Right cardiac atrium (tissue), 5 donors: ENCODE results near the gene AUP1. TPM values are rescaled to one million over a fixed set of nuclear protein-coding genes. Genes with fewer than 3 reads are reported as not detected.
"Not testable (repeated sequence)": the region's sequence is repeated elsewhere in the genome, so short reads cannot be mapped to it uniquely, and the experiment has no call there.

Source experiments
- ATAC-seq, 2 donors: fragments of 200-7000 bp; cut with Tn5 transposase; one replicate each; pipeline versions ENCODE4 v1.8.0 to v1.9.1; 2020; ENCODE audit warnings: moderate library complexity in 2 of 2, mild to moderate bottlenecking in 1 of 2
- DNase-seq, 3 donors: peaks; one replicate each; pipeline ENCODE4 v3.0.0-alpha.2; 2020
- H3K27ac ChIP-seq: one replicate; pipeline ENCODE4 v1.5.1; 2013; ENCODE audit warnings: mild to moderate bottlenecking, low read length, control low read depth, moderate library complexity
- H3K27me3 ChIP-seq: one replicate; pipeline ENCODE4 v1.6.1; 2013; ENCODE audit not compliant: control insufficient read depth, insufficient read depth
- H3K4me1 ChIP-seq: one replicate; pipeline ENCODE4 v1.6.1; 2013; ENCODE audit warnings: low read length; ENCODE audit not compliant: control insufficient read depth, insufficient read depth
- H3K4me3 ChIP-seq: one replicate; pipeline ENCODE4 v1.5.1; 2013; ENCODE audit warnings: low read length, control low read depth
- H3K9me3 ChIP-seq: one replicate; pipeline ENCODE4 v1.6.1; 2013; ENCODE audit warnings: low read length; ENCODE audit not compliant: control insufficient read depth
- WGBS: extraction: QIAGEN DNeasy Blood & Tissue Kit; methylation state at CpG from one replicate; pipeline ENCODE4 v1.1.7; 2013; 5-methylcytosine and 5-hydroxymethylcytosine counted together
- intact Hi-C, 4 donors: fragments of 100-400 bp; cut with DNase I; formaldehyde crosslinking; loops; one replicate each; pipeline versions ENCODE4 v1.11.0 to v1.14.0; 2022 to 2023
- polyA plus RNA-seq: library from polyadenylated mRNA; stranded (reverse); fragments of 200-250 nt; gene quantifications from one replicate; pipeline ENCODE4 v1.2.3, GENCODE V29; 2013
- total RNA-seq, 4 donors: library from RNA; stranded (reverse); fragmentation: NEBNext Ultra II Directional; extraction: Animal tissue kit (Norgen Biotek cat#: 25700); gene quantifications; one replicate each; pipeline ENCODE4 v1.2.1, GENCODE V29; 2021
- donor health status: healthy with polysubstance abuse.
- donor health status: DM: no; HTN: yes; CAD: no.
- donor health status: DM: no; HTN: no; CAD: no.
- donor health status: DM: no; HTN: yes; CAD: no; lungs with severe emphysema.
- donor health status: DM: yes; HTN: yes; CAD: no.

Gene AUP1
- total and polyA plus RNA-seq, 5 donors, result 52.3 to 75.3 (median 63.6) TPM

- intact Hi-C loops, result no loop called here
- no peaks in the 10 kb centered on the region for H3K27me3 ChIP-seq
- H3K4me3 ChIP-seq, result no peak overlapping the region
- H3K27ac ChIP-seq, result no peak overlapping the region
- H3K4me1 ChIP-seq, result no peaks in the 10 kb centered on the region
- ATAC-seq (no peak), DNase-seq (peak in 1 of 3 donors; percentile 5)
- 90% methylated on average over 9 of the region's 9 CpGs for WGBS
- H3K9me3 ChIP-seq, result no peaks in the 10 kb centered on the region
Measured at GRCh38 chr2:74488643-74489481, 40.6 kb downstream of the AUP1 start.

GRCh38 chr2:74486141-74486540 is 43.4 kb downstream of the AUP1 start:
- no peak overlapping the region for H3K4me3 ChIP-seq
- H3K9me3 ChIP-seq, result no peaks in the 10 kb centered on the region
- no peaks in the 10 kb centered on the region for H3K27me3 ChIP-seq
- H3K4me1 ChIP-seq, result peaks cover 3% of the 10 kb centered on the region
- no peak for ATAC-seq
- no peak for DNase-seq
- WGBS, result 97% methylated on average over 2 of the region's 2 CpGs
- H3K27ac ChIP-seq, result no peak overlapping the region
- intact Hi-C loops, result no loop called here

GRCh38 chr2:74483675-74484164 is 45.8 kb downstream of the AUP1 start:
- peak in 1 of 3 donors; percentile 33 for DNase-seq

GRCh38 chr2:74482801-74483674 is 46.5 kb downstream of the AUP1 start, which contains the start of the genes CCDC142 and TTC31:
CCDC142 (minus strand) TSS chr2:74482998; CDS start chr2:74482837, 161 bp downstream.
TTC31 (plus strand) TSS chr2:74483081; CDS start chr2:74483096, 15 bp downstream.
- WGBS, result under 1% methylated on average over 50 of the region's 50 CpGs
- intact Hi-C loops, result loop anchor here in 3 of 4 donors (2.0 to 5.0 kb wide), 4 partner anchors 46 to 106 kb away; partner anchors contain the start of genes AUP1 (in 1 of the 3) and HTRA2 (in 1 of the 3)
- Histone ChIP-seq H3K4me1 (peaks cover 7% of the 10 kb centered on the region), H3K27me3 (no peaks in the 10 kb centered on the region), H3K9me3 (no peaks in the 10 kb centered on the region), H3K27ac (peak within 1 kb of the TSS; percentile 89), H3K4me3 (peak within 1 kb of the TSS; percentile 61)
- peak; percentile 96 to 99 (median 97) for DNase-seq
- peak; percentile 98 to 99 for ATAC-seq

More at GRCh38 chr2:74483675-74484164, 45.8 kb downstream of the AUP1 start:
- H3K9me3 ChIP-seq, ATAC-seq, H3K27me3 ChIP-seq, H3K4me1 ChIP-seq: not testable (repeated sequence)
- intact Hi-C loops, result loop anchor here in 3 of 4 donors (2.0 to 5.0 kb wide), 4 partner anchors 45 to 105 kb away; partner anchors contain the start of genes AUP1 (in 1 of the 3) and HTRA2 (in 1 of the 3)
- Histone ChIP-seq H3K4me3 (peak overlapping the region; percentile 61), H3K27ac (peak overlapping the region; percentile 89)
- 81% methylated on average over 19 of the region's 19 CpGs for WGBS

GRCh38 chr2:74481961-74482800 is 47.3 kb downstream of the AUP1 start:
- ATAC-seq (peak; percentile 66 to 82), DNase-seq (peak; percentile 71 to 89 (median 72))
- intact Hi-C loops, result loop anchor here in 3 of 4 donors (2.0 to 5.0 kb wide), 4 partner anchors 47 to 107 kb away; partner anchors contain the start of genes AUP1 (in 1 of the 3) and HTRA2 (in 1 of the 3)
- Histone ChIP-seq H3K4me3 (peak overlapping the region; percentile 61), H3K27me3 (no peaks in the 10 kb centered on the region), H3K9me3 (no peaks in the 10 kb centered on the region), H3K4me1 (peaks cover 7% of the 10 kb centered on the region), H3K27ac (peak overlapping the region; percentile 85)
- WGBS, result under 1% methylated on average over 80 of the region's 80 CpGs

- WGBS, result 46% methylated on average over 3 of the region's 3 CpGs
- H3K27ac ChIP-seq, result no peak overlapping the region
- H3K4me1 ChIP-seq, result peaks cover 7% of the 10 kb centered on the region
- no peaks in the 10 kb centered on the region for H3K9me3 ChIP-seq
- no peaks in the 10 kb centered on the region for H3K27me3 ChIP-seq
- intact Hi-C loops, result loop anchor here in 1 of 4 donors (5.0 kb wide), 1 partner anchor 106 kb away; no protein-coding TSS in a partner anchor
- H3K4me3 ChIP-seq, result peak overlapping the region; percentile 61
- ATAC-seq (no peak), DNase-seq (no peak)
Measured at GRCh38 chr2:74481431-74481830, 48.1 kb downstream of the AUP1 start.

Other genes starting within 250 kb of the AUP1 start
- gene SLC4A5, start 186.3 kb downstream of the AUP1 start, total RNA-seq, result 1 to 10 TPM in 3 of 4 donors, under 1 TPM in 1; 0.29 to 2.8 (median 1.1) TPM
- 0.79 TPM for gene SLC4A5, start 186.3 kb downstream of the AUP1 start, polyA plus RNA-seq
- 100 to 1,000 TPM; 102 to 131 (median 125) TPM for gene DCTN1, start 149.4 kb downstream of the AUP1 start, total RNA-seq
- gene DCTN1, start 149.4 kb downstream of the AUP1 start, polyA plus RNA-seq, result 71.7 TPM
- gene C2orf81, start 108.1 kb downstream of the AUP1 start, total RNA-seq, result 1 to 10 TPM in 3 of 4 donors, under 1 TPM in 1; 0.88 to 1.6 (median 1.1) TPM
- gene C2orf81, start 108.1 kb downstream of the AUP1 start, polyA plus RNA-seq, result 1.00 TPM
- gene WDR54, start 108.0 kb downstream of the AUP1 start, total RNA-seq, result 1 to 10 TPM; 3.4 to 4.5 (median 3.5) TPM
- gene WDR54, start 108.0 kb downstream of the AUP1 start, polyA plus RNA-seq, result 3.4 TPM
- gene RTKN, start 87.8 kb downstream of the AUP1 start, total RNA-seq, result 10 to 100 TPM; 21.5 to 27.9 (median 25.9) TPM
- 16.2 TPM for gene RTKN, start 87.8 kb downstream of the AUP1 start, polyA plus RNA-seq
- 10 to 100 TPM; 19.2 to 22.9 (median 20.7) TPM for gene INO80B, start 74.6 kb downstream of the AUP1 start, total RNA-seq
- 16.8 TPM for gene INO80B, start 74.6 kb downstream of the AUP1 start, polyA plus RNA-seq
- 10 to 100 TPM; 48.9 to 60.0 (median 56.7) TPM for gene WBP1, start 71.3 kb downstream of the AUP1 start, total RNA-seq
- 63.1 TPM for gene WBP1, start 71.3 kb downstream of the AUP1 start, polyA plus RNA-seq
- 10 to 100 TPM; 23.4 to 25.1 (median 24.5) TPM for gene MOGS, start 64.3 kb downstream of the AUP1 start, total RNA-seq
- gene MOGS, start 64.3 kb downstream of the AUP1 start, polyA plus RNA-seq, result 19.9 TPM
- gene MRPL53, start 57.0 kb downstream of the AUP1 start, total RNA-seq, result 100 to 1,000 TPM; 116 to 157 (median 131) TPM
- gene MRPL53, start 57.0 kb downstream of the AUP1 start, polyA plus RNA-seq, result 107 TPM
- gene CCDC142, start 46.7 kb downstream of the AUP1 start, total RNA-seq, result 10 to 100 TPM in 2 of 4 donors, 1 to 10 TPM in 2; 7.5 to 11.1 (median 9.4) TPM
- 5.5 TPM for gene CCDC142, start 46.7 kb downstream of the AUP1 start, polyA plus RNA-seq
- gene TTC31, start 46.6 kb downstream of the AUP1 start, total RNA-seq, result 10 to 100 TPM; 11.3 to 12.3 (median 11.8) TPM
- 11.4 TPM for gene TTC31, start 46.6 kb downstream of the AUP1 start, polyA plus RNA-seq
- gene LBX2, start 30.1 kb downstream of the AUP1 start, total RNA-seq, result 1 to 10 TPM in 1 of 4 donors, under 1 TPM in 3; 0.51 to 1.2 (median 0.85) TPM
- gene LBX2, start 30.1 kb downstream of the AUP1 start, polyA plus RNA-seq, result 0.52 TPM
- 10 to 100 TPM; 20.5 to 38.7 (median 25.6) TPM for gene PCGF1, start 22.0 kb downstream of the AUP1 start, total RNA-seq
- gene PCGF1, start 22.0 kb downstream of the AUP1 start, polyA plus RNA-seq, result 20.9 TPM
- gene TLX2, start 15.3 kb downstream of the AUP1 start, total RNA-seq, result not detected
- gene TLX2, start 15.3 kb downstream of the AUP1 start, polyA plus RNA-seq, result 0.05 TPM
- gene DQX1, start 3.5 kb downstream of the AUP1 start, total RNA-seq, result not detected
- gene DQX1, start 3.5 kb downstream of the AUP1 start, polyA plus RNA-seq, result not detected
- 10 to 100 TPM; 26.3 to 31.2 (median 28.9) TPM for gene HTRA2, start 227 bp upstream of the AUP1 start, total RNA-seq
- gene HTRA2, start 227 bp upstream of the AUP1 start, polyA plus RNA-seq, result 27.8 TPM
- gene LOXL3, start 24.2 kb upstream of the AUP1 start, total RNA-seq, result 1 to 10 TPM; 4.3 to 8.3 (median 6.7) TPM
- gene LOXL3, start 24.2 kb upstream of the AUP1 start, polyA plus RNA-seq, result 2.4 TPM
- gene DOK1, start 25.0 kb upstream of the AUP1 start, total RNA-seq, result 1 to 10 TPM; 7.1 to 8.6 (median 7.5) TPM
- gene DOK1, start 25.0 kb upstream of the AUP1 start, polyA plus RNA-seq, result 3.7 TPM
- gene M1AP, start 118.6 kb upstream of the AUP1 start, total RNA-seq, result 1 to 10 TPM in 1 of 4 donors, under 1 TPM in 2, not detected in 1; 0.14 to 1.1 (median 0.47) TPM
- gene M1AP, start 118.6 kb upstream of the AUP1 start, polyA plus RNA-seq, result 0.07 TPM
- 1 to 10 TPM; 3.7 to 5.3 (median 4.2) TPM for gene SEMA4F, start 124.5 kb upstream of the AUP1 start, total RNA-seq
- 1.7 TPM for gene SEMA4F, start 124.5 kb upstream of the AUP1 start, polyA plus RNA-seq